Activated naive CD8-positive, alpha-beta T cell treated with anti-CD3 and anti-CD28 coated beads, Interleukin-2, amount 50 U/mL, for 16 hours (primary cell): ENCODE results near the gene MEOX2.

Experiments used
- DNase-seq: peaks from one replicate; pipeline ENCODE4 v3.0.0-alpha.2; 2020; ENCODE audit warnings: low read depth, low spot score

MEOX2 gene

GRCh38 chr7:15618275-15618674 is 68.2 kb downstream of the MEOX2 start:
- DNase-seq, result no peak

- DNase-seq, result no peak
Measured at GRCh38 chr7:15612205-15612604, 74.3 kb downstream of the MEOX2 start.

- DNase-seq, result no peak
Measured at GRCh38 chr7:15610503-15610902, 76.0 kb downstream of the MEOX2 start.

- DNase-seq, result no peak
Measured at GRCh38 chr7:15609287-15609686, 77.2 kb downstream of the MEOX2 start.

- no peak for DNase-seq
Measured at GRCh38 chr7:15607529-15608210, 78.8 kb downstream of the MEOX2 start.

GRCh38 chr7:15606561-15606960 is 79.9 kb downstream of the MEOX2 start:
- no peak for DNase-seq

GRCh38 chr7:15604166-15604565 is 82.3 kb downstream of the MEOX2 start:
- no peak for DNase-seq

- no peak for DNase-seq
Measured at GRCh38 chr7:15603124-15603523, 83.4 kb downstream of the MEOX2 start.

- no peak for DNase-seq
Measured at GRCh38 chr7:15602236-15602635, 84.2 kb downstream of the MEOX2 start.

GRCh38 chr7:15601175-15601574 is 85.3 kb downstream of the MEOX2 start:
- DNase-seq, result no peak

- DNase-seq, result no peak
Measured at GRCh38 chr7:15600298-15600697, 86.2 kb downstream of the MEOX2 start.

- no peak for DNase-seq
Measured at GRCh38 chr7:15594461-15594860, 92.0 kb downstream of the MEOX2 start.

GRCh38 chr7:15593382-15593781 is 93.1 kb downstream of the MEOX2 start:
- DNase-seq, result no peak

- no peak for DNase-seq
Measured at GRCh38 chr7:15586266-15586665, 100.2 kb downstream of the MEOX2 start.

- DNase-seq, result no peak
Measured at GRCh38 chr7:15584575-15584974, 101.9 kb downstream of the MEOX2 start.

GRCh38 chr7:15582773-15583172 is 103.7 kb downstream of the MEOX2 start:
- no peak for DNase-seq

- no peak for DNase-seq
Measured at GRCh38 chr7:15581352-15581951, 105.0 kb downstream of the MEOX2 start.

- no peak for DNase-seq
Measured at GRCh38 chr7:15580604-15581351, 105.7 kb downstream of the MEOX2 start.

- DNase-seq, result no peak
Measured at GRCh38 chr7:15577600-15577999, 108.9 kb downstream of the MEOX2 start.

GRCh38 chr7:15571301-15571878 is 115.1 kb downstream of the MEOX2 start:
- no peak for DNase-seq

GRCh38 chr7:15567652-15568051 is 118.8 kb downstream of the MEOX2 start:
- DNase-seq, result no peak

- no peak for DNase-seq
Measured at GRCh38 chr7:15567036-15567435, 119.4 kb downstream of the MEOX2 start.

GRCh38 chr7:15566476-15566875 is 120.0 kb downstream of the MEOX2 start:
- DNase-seq, result no peak
